IMR-90 (cell line): ENCODE results near the gene USP47. TPM values are rescaled to one million over a fixed set of nuclear protein-coding genes. Genes with fewer than 3 reads are reported as not detected.

Experiments used
- ATAC-seq: fragments of 200-7000 bp; cut with Tn5 transposase; 2 replicates; pipeline ENCODE4 v1.9.1; 2020; ENCODE audit warnings: low read depth, mild to moderate bottlenecking, moderate library complexity
- BruUV-seq: library from RNA; stranded (reverse); fragments of 400-500 nt; replicated peaks from 2 replicates; lab custom pipeline; 2021; lab: Mats Ljungman, UMichigan
- CTCF ChIA-PET: fragments of 300-600 bp; formaldehyde crosslinking; extraction: SDS; loops from one replicate; lab custom pipeline; 2021; ENCODE audit warnings: antibody characterized with exemption; lab: Yijun Ruan, JAX
- POLR2A ChIA-PET: fragments of 300-600 bp; sonication (Branson Sonifier 250); formaldehyde crosslinking; loops from one replicate; lab custom pipeline; 2022; ENCODE audit warnings: antibody characterized with exemption; ENCODE audit not compliant: unreplicated experiment; lab: Charles Lee
- DNase-seq: peaks from one replicate; pipeline ENCODE4 v3.0.0; 2013
- H2AFZ ChIP-seq: replicated peaks from 2 replicates; pipeline ENCODE3; 2013; ENCODE audit warnings: low read length, mild to moderate bottlenecking; ENCODE audit not compliant: poor library complexity
- H2AK5ac ChIP-seq: 2 replicates; pipeline ENCODE4 v1.6.1; 2013; ENCODE audit warnings: low read depth, low read length, inconsistent platforms
- H2AK9ac ChIP-seq: replicated peaks from 2 replicates; pipeline ENCODE3; 2013; ENCODE audit warnings: mild to moderate bottlenecking, low read depth, low read length, moderate library complexity; ENCODE audit not compliant: poor library complexity
- H2BK120ac ChIP-seq: 2 replicates; pipeline ENCODE4 v1.6.1; 2013; ENCODE audit warnings: low read depth, low read length, inconsistent platforms
- H2BK15ac ChIP-seq: 3 replicates; pipeline ENCODE4 v1.6.1; 2013; ENCODE audit warnings: low read depth, low read length, inconsistent platforms
- H2BK20ac ChIP-seq: 2 replicates; pipeline ENCODE4 v1.6.1; 2013; ENCODE audit warnings: low read depth, mild to moderate bottlenecking, inconsistent platforms, low read length, moderate library complexity
- H2BK5ac ChIP-seq: 2 replicates; pipeline ENCODE4 v1.6.1; 2013; ENCODE audit warnings: mild to moderate bottlenecking, low read depth, low read length, inconsistent platforms; ENCODE audit not compliant: poor library complexity, severe bottlenecking
- H3K14ac ChIP-seq: replicated peaks from 2 replicates; pipeline ENCODE4 v1.6.1; 2013; ENCODE audit warnings: low read depth, low read length, inconsistent platforms
- H3K18ac ChIP-seq: 2 replicates; pipeline ENCODE4 v1.6.1; 2013; ENCODE audit warnings: low read depth, low read length, control low read depth
- H3K23ac ChIP-seq: 2 replicates; pipeline ENCODE4 v1.6.1; 2013; ENCODE audit warnings: low read depth, low read length, inconsistent platforms
- H3K27ac ChIP-seq: 2 replicates; pipeline ENCODE4 v1.5.1; 2013; ENCODE audit warnings: mild to moderate bottlenecking, control low read depth, low read length; ENCODE audit not compliant: insufficient read depth
- H3K27me3 ChIP-seq: 2 replicates; pipeline ENCODE4 v1.6.1; 2013; ENCODE audit warnings: low read length; ENCODE audit not compliant: control insufficient read depth, insufficient read depth
- H3K36me3 ChIP-seq: 2 replicates; pipeline ENCODE4 v1.6.1; 2013; ENCODE audit warnings: low read length, mixed read lengths; ENCODE audit not compliant: control insufficient read depth, insufficient read depth
- H3K4ac ChIP-seq: 2 replicates; pipeline ENCODE4 v1.6.1; 2013; ENCODE audit warnings: low read depth, low read length, inconsistent platforms
- H3K4me1 ChIP-seq: 2 replicates; pipeline ENCODE4 v1.6.1; 2013; ENCODE audit warnings: low read length, mixed read lengths; ENCODE audit not compliant: control insufficient read depth, insufficient read depth
- H3K4me2 ChIP-seq: 2 replicates; pipeline ENCODE4 v1.6.1; 2013; ENCODE audit warnings: low read depth, mild to moderate bottlenecking, control low read depth, low read length, moderate library complexity
- H3K4me3 ChIP-seq: 2 replicates; pipeline ENCODE4 v1.5.1; 2013; ENCODE audit warnings: low read depth, mild to moderate bottlenecking, control low read depth, low read length, moderate library complexity; ENCODE audit not compliant: insufficient read depth
- H3K56ac ChIP-seq: 2 replicates; pipeline ENCODE4 v1.6.1; 2013; ENCODE audit warnings: low read length, inconsistent platforms; ENCODE audit not compliant: insufficient read depth; ENCODE audit errors: extremely low read depth
- H3K79me1 ChIP-seq, 2 experiments: 2 replicates each; pipeline ENCODE4 v1.6.1; 2013; ENCODE audit warnings: low read length in 2 of 2, inconsistent platforms in 1 of 2, low read depth in 1 of 2
- H3K9ac ChIP-seq: 2 replicates; pipeline ENCODE4 v1.6.1; 2013; ENCODE audit warnings: low read depth, low read length, control low read depth
- H3K9me1 ChIP-seq: 2 replicates; pipeline ENCODE4 v1.6.1; 2013; ENCODE audit warnings: low read length, inconsistent platforms; ENCODE audit not compliant: insufficient read depth
- H3K9me3 ChIP-seq: 2 replicates; pipeline ENCODE4 v1.6.1; 2013; ENCODE audit warnings: low read length; ENCODE audit not compliant: control insufficient read depth, insufficient read depth
- H4K20me1 ChIP-seq: 2 replicates; pipeline ENCODE4 v1.6.1; 2013; ENCODE audit warnings: low read length, inconsistent platforms; ENCODE audit not compliant: insufficient read depth
- H4K5ac ChIP-seq: 2 replicates; pipeline ENCODE4 v1.6.1; 2013; ENCODE audit warnings: mild to moderate bottlenecking, low read depth, low read length, control low read depth
- H4K8ac ChIP-seq, 2 experiments: 2 replicates each; pipeline ENCODE4 v1.6.1; 2013; ENCODE audit warnings: low read depth in 2 of 2, low read length in 2 of 2, control low read depth in 1 of 2, inconsistent platforms in 1 of 2
- H4K91ac ChIP-seq: 2 replicates; pipeline ENCODE4 v1.6.1; 2013; ENCODE audit warnings: low read depth, low read length, inconsistent platforms; ENCODE audit not compliant: insufficient read depth
- BHLHE40 ChIP-seq: fragments of 150-350 bp; IDR thresholded peaks from 2 replicates; pipeline ENCODE4 v1.6.1; 2016; ENCODE audit warnings: mild to moderate bottlenecking, low read depth, low read length
- CEBPB ChIP-seq: IDR thresholded peaks from 2 replicates; pipeline ENCODE4 v1.6.1; 2012; ENCODE audit warnings: low read depth, low read length, improper control_type of control experiment
- CHD1 ChIP-seq: IDR thresholded peaks from 2 replicates; pipeline ENCODE4 v1.6.1; 2012; ENCODE audit warnings: low read depth, low read length, improper control_type of control experiment
- ELK1 ChIP-seq: fragments of 150-350 bp; IDR thresholded peaks from 2 replicates; pipeline ENCODE4 v1.6.1; 2016; ENCODE audit warnings: low read depth, mild to moderate bottlenecking, low read length, moderate library complexity, borderline replicate concordance
- FOS ChIP-seq: fragments of 150-350 bp; IDR thresholded peaks from 2 replicates; pipeline ENCODE4 v1.6.1; 2016; ENCODE audit warnings: low read depth, low read length
- MAFK ChIP-seq: IDR thresholded peaks from 2 replicates; pipeline ENCODE4 v1.6.1; 2012; ENCODE audit warnings: low read depth, low read length, improper control_type of control experiment
- MAZ ChIP-seq: IDR thresholded peaks from 2 replicates; pipeline ENCODE4 v1.6.1; 2012; ENCODE audit warnings: low read depth, mild to moderate bottlenecking, low read length, improper control_type of control experiment, moderate library complexity, borderline replicate concordance
- MXI1 ChIP-seq: IDR thresholded peaks from 2 replicates; pipeline ENCODE4 v1.6.1; 2012; ENCODE audit warnings: low read depth, mild to moderate bottlenecking, low read length, moderate library complexity, borderline replicate concordance
- NFE2L2 ChIP-seq: fragments of 150-350 bp; IDR thresholded peaks from 2 replicates; pipeline ENCODE4 v1.6.1; 2016; ENCODE audit warnings: low read depth, mild to moderate bottlenecking, low read length
- POLR2A ChIP-seq: IDR thresholded peaks from 2 replicates; pipeline ENCODE4 v1.6.1; 2012; ENCODE audit warnings: mild to moderate bottlenecking, low read depth, low read length
- RAD21 ChIP-seq: IDR thresholded peaks from 2 replicates; pipeline ENCODE4 v1.6.1; 2012; ENCODE audit warnings: low read length, improper control_type of control experiment
- RCOR1 ChIP-seq: IDR thresholded peaks from 2 replicates; pipeline ENCODE4 v1.6.1; 2012; ENCODE audit warnings: mild to moderate bottlenecking, low read length, improper control_type of control experiment; ENCODE audit not compliant: insufficient replicate concordance
- RFX5 ChIP-seq: IDR thresholded peaks from 2 replicates; pipeline ENCODE4 v1.8.0; 2012; ENCODE audit warnings: low read depth, mild to moderate bottlenecking, low read length, moderate library complexity
- SMC3 ChIP-seq: fragments of 150-350 bp; IDR thresholded peaks from 2 replicates; pipeline ENCODE4 v1.6.1; 2016; ENCODE audit warnings: low read depth, mild to moderate bottlenecking, antibody characterized with exemption, low read length, moderate library complexity
- USF2 ChIP-seq: fragments of 150-350 bp; IDR thresholded peaks from 2 replicates; pipeline ENCODE4 v1.6.1; 2017; ENCODE audit warnings: mild to moderate bottlenecking, antibody characterized with exemption, low read length, low read depth
- WGBS, 2 experiments: methylation state at CpG; one replicate each; pipeline versions ENCODE4 v1.1.5 to v1.1.7; 2013; ENCODE audit warnings: missing lambda C conversion rate in 2 of 2; ENCODE audit not compliant: insufficient read length in 1 of 2; ENCODE audit errors: extremely low coverage in 2 of 2; 5-methylcytosine and 5-hydroxymethylcytosine counted together
- dilution Hi-C: fragments of 300-500 bp; cut with HindIII; formaldehyde crosslinking; loops from one replicate; pipeline ENCODE4 v1.14.3; 2018; ENCODE audit warnings: low sequenced_read_pairs; ENCODE audit not compliant: unreplicated experiment
- in situ Hi-C: fragments of 300-500 bp; cut with MboI; formaldehyde crosslinking; loops from 3 replicates; pipeline ENCODE4 v1.14.3; 2019; ENCODE audit warnings: low sequenced_read_pairs, inconsistent platforms, mixed read lengths
- intact Hi-C: fragments of 100-400 bp; cut with micrococcal nuclease; formaldehyde crosslinking; loops from 2 replicates; pipeline ENCODE4 v1.10.0; 2022
- polyA plus RNA-seq, 3 experiments: library from polyadenylated mRNA; depleted of rRNA; stranded (reverse); fragments of >200 nt; gene quantifications; 2 replicates each; pipeline ENCODE4 v1.2.3, GENCODE V29; 2012; ENCODE audit warnings: low replicate concordance in 1 of 3
- total RNA-seq: library from RNA; depleted of rRNA; stranded (reverse); fragments of >200 nt; gene quantifications from 2 replicates; pipeline ENCODE4 v1.2.3, GENCODE V29; 2012

USP47 gene
- total and polyA plus RNA-seq, 2 of the 4 experiments (the other 2 are of a cell fraction) = 15.0 to 110 TPM

- Histone ChIP-seq H3K9ac (no peak overlapping the region), H3K56ac (peak overlapping the region; percentile 38; the same call in 1 of the 2 replicates), H3K14ac (peak overlapping the region; percentile 91), H4K8ac (peak overlapping the region; percentile 79 to 84), H3K4me2 (no peak overlapping the region), H4K5ac (peak overlapping the region; percentile 46; the same call in 1 of the 2 replicates), H3K36me3 (peaks cover 13% of the 10 kb centered on the region), H2BK120ac (peak overlapping the region; percentile 94), H3K27ac (peak overlapping the region; percentile 81), H2AFZ (no peak overlapping the region), H4K91ac (peak overlapping the region; percentile 85), H3K23ac (peak overlapping the region; percentile 92; the same call in 1 of the 2 replicates), H2BK5ac (peak overlapping the region; percentile 95), H3K9me3 (no peaks in the 10 kb centered on the region), H3K4me1 (peaks cover 62% of the 10 kb centered on the region), H3K18ac (peak overlapping the region; percentile 39), H2BK20ac (peak overlapping the region; percentile 93), H3K4ac (peak overlapping the region; percentile 99), H2AK9ac (no peak overlapping the region), H3K9me1 (peaks cover 65% of the 10 kb centered on the region), H2BK15ac (peak overlapping the region; percentile 96), H2AK5ac (peak overlapping the region; percentile 99), H3K27me3 (no peaks in the 10 kb centered on the region), H3K4me3 (no peak overlapping the region), H4K20me1 (peaks cover 4% of the 10 kb centered on the region; the same call in 1 of the 2 replicates), H3K79me1 (peaks cover 48 to 92% of the 10 kb centered on the region in 2 experiments; a peak in 3 of 4 replicates)
- dilution Hi-C loops (no loop called here), intact Hi-C loops (no loop called here), in situ Hi-C loops (no loop called here)
- CTCF ChIA-PET = no interaction called here
- no peak for ATAC-seq
- DNase-seq = no peak
- TF ChIP-seq SMC3 (no peak), CHD1 (no peak), ELK1 (no peak), USF2 (no peak), RFX5 (no peak), MAZ (no peak), MXI1 (no peak), RCOR1 (no peak), POLR2A (no peak), FOS (no peak), BHLHE40 (no peak), CEBPB (no peak), NFE2L2 (no peak), MAFK (no peak), RAD21 (no peak)
- BruUV-seq = no TSS peak
- POLR2A ChIA-PET = interaction anchor here (0.7 kb wide), 1 partner anchor 41 kb away, joined by 4 read pairs; no protein-coding TSS in a partner anchor
- no CpG with 5 or more reads among the region's 4 CpGs for WGBS, 2 experiments
Observed at GRCh38 chr11:11978098-11978637, 136.4 kb downstream of the USP47 start.
